ENCODE data around the gene TNNI3K. TPM values are rescaled to one million over a fixed set of nuclear protein-coding genes. Genes with fewer than 3 reads are reported as not detected.

TNNI3K gene
- total RNA-seq, 1 experiment from 2014 or later, result not detected

DNA sequence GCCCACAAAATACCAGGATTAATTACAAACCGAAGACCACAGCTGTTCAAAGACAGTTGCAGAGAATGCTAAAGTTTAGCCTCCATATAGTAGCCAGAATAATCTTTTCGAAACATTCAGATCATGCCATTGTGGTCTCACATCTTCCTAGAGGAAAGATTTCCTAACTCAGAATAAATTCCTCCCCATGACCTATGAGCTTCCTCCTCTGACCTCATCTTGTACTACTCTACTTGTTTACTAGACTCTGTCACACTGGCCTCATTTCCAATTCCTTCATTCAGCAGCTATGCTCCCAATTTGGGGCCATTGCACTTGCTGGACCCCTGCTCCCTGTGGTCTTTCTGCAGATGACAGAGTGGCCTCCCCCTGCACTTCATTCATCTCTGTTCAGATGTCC, 349.0 kb downstream of the TNNI3K start:
- Histone ChIP-seq H2BK5ac (ENCODE audit: insufficient read length, low read length) (no peak overlapping the region), H3K4me2 (ENCODE audit: insufficient read depth, insufficient read length, low read length) (no peak overlapping the region), H3T11ph (ENCODE audit: low read length) (no peak overlapping the region), H4K8ac (replicated peaks; ENCODE audit: insufficient read length, low read depth, low read length) (no peak overlapping the region), H3K23me2 (ENCODE audit: insufficient read length, low read depth, low read length, poor library complexity, severe bottlenecking) (no peaks in the 10 kb centered on the region), H2BK20ac (ENCODE audit: low read depth, low read length, poor library complexity, severe bottlenecking) (no peak overlapping the region), H3K9ac (ENCODE audit: extremely low read depth, insufficient read length, low read length) (no peak overlapping the region), H4K91ac (ENCODE audit: insufficient read length, low read depth, low read length) (no peak overlapping the region), H3K79me2 (ENCODE audit: insufficient read depth, low read length) (no peaks in the 10 kb centered on the region), H2AK5ac (ENCODE audit: insufficient read length, low read length) (no peak overlapping the region), H3K56ac (ENCODE audit: insufficient read length, low read depth, low read length) (no peak overlapping the region), H3K18ac (ENCODE audit: insufficient read length, low read depth, low read length) (no peak overlapping the region), H3K27ac (ENCODE audit: insufficient read length, low read depth, low read length) (no peak overlapping the region), H3K4me1 (ENCODE audit: insufficient read depth, low read length) (no peaks in the 10 kb centered on the region), H3K4ac (ENCODE audit: low read depth, low read length) (no peak overlapping the region), H2AFZ (ENCODE audit: low read length) (no peak overlapping the region), H2BK15ac (ENCODE audit: low read depth, low read length) (no peak overlapping the region), H3K9me3 (ENCODE audit: control insufficient read depth, low read depth, low read length) (no peaks in the 10 kb centered on the region), H3K27me3 (ENCODE audit: insufficient read depth, low read length) (no peaks in the 10 kb centered on the region; the same call in 1 of the 2 replicates), H3K23ac (ENCODE audit: insufficient read length, low read depth, low read length) (no peak overlapping the region), H2BK120ac (ENCODE audit: low read depth, low read length, poor library complexity, severe bottlenecking) (no peak overlapping the region), H3K14ac (ENCODE audit: insufficient read depth, low read length) (no peak overlapping the region), H4K20me1 (ENCODE audit: control insufficient read depth, insufficient read depth, insufficient read length) (no peaks in the 10 kb centered on the region), H3K79me1 (ENCODE audit: insufficient read depth, low read depth, low read length, poor library complexity, severe bottlenecking) (no peaks in the 10 kb centered on the region), H4K5ac (ENCODE audit: insufficient read length, low read depth, low read length) (no peak overlapping the region), H2BK12ac (ENCODE audit: insufficient read length, low read depth, low read length) (no peak overlapping the region)
- no CpG with 5 or more reads among the region's 2 CpGs for WGBS (ENCODE audit: extremely low coverage, insufficient read length, low lambda C conversion rate)
- no peaks in the 10 kb centered on the region for H3K27me3 Mint-ChIP-seq (ENCODE audit: low read depth)
- H3K36me3 Mint-ChIP-seq (ENCODE audit: insufficient read depth in 1 of 3, low read depth in 3 of 3), result no peaks in the 10 kb centered on the region
- no peak overlapping the region for H3K27ac Mint-ChIP-seq
- H3K4me3 Mint-ChIP-seq, result no peak overlapping the region
- TF ChIP-seq, protein P1, sequence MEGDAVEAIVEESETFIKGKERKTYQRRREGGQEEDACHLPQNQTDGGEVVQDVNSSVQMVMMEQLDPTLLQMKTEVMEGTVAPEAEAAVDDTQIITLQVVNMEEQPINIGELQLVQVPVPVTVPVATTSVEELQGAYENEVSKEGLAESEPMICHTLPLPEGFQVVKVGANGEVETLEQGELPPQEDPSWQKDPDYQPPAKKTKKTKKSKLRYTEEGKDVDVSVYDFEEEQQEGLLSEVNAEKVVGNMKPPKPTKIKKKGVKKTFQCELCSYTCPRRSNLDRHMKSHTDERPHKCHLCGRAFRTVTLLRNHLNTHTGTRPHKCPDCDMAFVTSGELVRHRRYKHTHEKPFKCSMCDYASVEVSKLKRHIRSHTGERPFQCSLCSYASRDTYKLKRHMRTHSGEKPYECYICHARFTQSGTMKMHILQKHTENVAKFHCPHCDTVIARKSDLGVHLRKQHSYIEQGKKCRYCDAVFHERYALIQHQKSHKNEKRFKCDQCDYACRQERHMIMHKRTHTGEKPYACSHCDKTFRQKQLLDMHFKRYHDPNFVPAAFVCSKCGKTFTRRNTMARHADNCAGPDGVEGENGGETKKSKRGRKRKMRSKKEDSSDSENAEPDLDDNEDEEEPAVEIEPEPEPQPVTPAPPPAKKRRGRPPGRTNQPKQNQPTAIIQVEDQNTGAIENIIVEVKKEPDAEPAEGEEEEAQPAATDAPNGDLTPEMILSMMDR (conservative IDR thresholded peaks at IDR 0.05), result no peak
- no peak for DNase-seq
- H3K4me1 Mint-ChIP-seq, result peaks cover 5 to 6% of the 10 kb centered on the region in 2 experiments; a peak in 1 of 4 replicates
- no peaks in the 10 kb centered on the region for H3K9me3 Mint-ChIP-seq
